Endothelial cell of umbilical vein (primary cell): ENCODE results near the gene ZIC2. TPM values are rescaled to one million over a fixed set of nuclear protein-coding genes. Genes with fewer than 3 reads are reported as not detected.

Experiments used
- BruUV-seq: library from RNA; stranded (reverse); fragments of 400-500 nt; replicated peaks from 2 replicates; lab custom pipeline; 2021; lab: Mats Ljungman, UMichigan
- CTCF ChIA-PET: fragments of 300-600, 350-600 bp; sonication (Branson Sonifier 250); formaldehyde crosslinking; loops from one replicate; lab custom pipeline; 2021; ENCODE audit warnings: antibody characterized with exemption, inconsistent platforms; lab: Charles Lee
- POLR2A ChIA-PET: fragments of 300-600, 350-600 bp; sonication (Branson Sonifier 250); formaldehyde crosslinking; loops from one replicate; lab custom pipeline; 2021; ENCODE audit warnings: antibody characterized with exemption, inconsistent platforms; lab: Charles Lee
- DNase-seq: peaks from one replicate; pipeline ENCODE4 v3.0.0-alpha.2; 2011; ENCODE audit warnings: low read depth, low spot score
- FAIRE-seq: peaks from 2 replicates; lab custom pipeline; 2011; peaks lifted over from hg19 to GRCh38; lab: Jason Lieb, UNC
- H2AFZ ChIP-seq: 2 replicates; pipeline ENCODE4 v1.6.0; 2012; ENCODE audit warnings: low read depth, low read length, control low read depth, inconsistent platforms
- H3K27ac ChIP-seq: 2 replicates; pipeline ENCODE4 v1.5.1; 2011; ENCODE audit warnings: low read depth, mild to moderate bottlenecking, control low read depth, low read length, moderate library complexity; ENCODE audit not compliant: insufficient read depth
- H3K27me3 ChIP-seq, 2 experiments: 2 replicates each; pipeline versions ENCODE4 v1.6.0 to v1.6.1; 2011; ENCODE audit warnings: low read length in 2 of 2, mixed read lengths in 1 of 2; ENCODE audit not compliant: control insufficient read depth in 2 of 2, insufficient read depth in 2 of 2
- H3K36me3 ChIP-seq, 2 experiments: 2 replicates in 1 of 2; 3 replicates in 1 of 2; pipeline ENCODE4 v1.5.1; 2011; ENCODE audit warnings: low read length in 2 of 2, mild to moderate bottlenecking in 1 of 2, moderate library complexity in 1 of 2; ENCODE audit not compliant: control insufficient read depth in 2 of 2, insufficient read depth in 2 of 2; ENCODE audit errors: extremely low read depth in 1 of 2
- H3K4me1 ChIP-seq: 3 replicates; pipeline ENCODE4 v1.5.1; 2011; ENCODE audit warnings: mild to moderate bottlenecking, low read length; ENCODE audit not compliant: control insufficient read depth, insufficient read depth; ENCODE audit errors: extremely low read depth
- H3K4me2 ChIP-seq: 2 replicates; pipeline ENCODE4 v1.6.1; 2011; ENCODE audit warnings: low read length, control low read depth, mixed read lengths; ENCODE audit not compliant: insufficient read depth
- H3K4me3 ChIP-seq, 3 experiments: fragments of 200-600 bp in 1 of 3; sonication (generic), shearing (Covaris generic) in 1 of 3; replicated peaks in 1 of 3; 2 replicates each; pipeline ENCODE4 v1.5.1; 2011 to 2016; ENCODE audit warnings: control low read depth in 3 of 3, low read length in 3 of 3, mild to moderate bottlenecking in 2 of 3, inconsistent platforms in 1 of 3, low read depth in 1 of 3, moderate library complexity in 1 of 3; ENCODE audit not compliant: insufficient read depth in 1 of 3
- H3K79me2 ChIP-seq: 2 replicates; pipeline ENCODE4 v1.6.0; 2012; ENCODE audit warnings: low read length, inconsistent platforms; ENCODE audit not compliant: control insufficient read depth, insufficient read depth
- H3K9ac ChIP-seq: replicated peaks from 2 replicates; pipeline ENCODE3; 2011; ENCODE audit warnings: low read length, control low read depth; ENCODE audit not compliant: insufficient read depth; ENCODE audit errors: extremely low read depth
- H3K9me1 ChIP-seq: replicated peaks from 3 replicates; pipeline ENCODE4 v1.6.0; 2011; ENCODE audit warnings: mild to moderate bottlenecking, low read length; ENCODE audit not compliant: control insufficient read depth, insufficient read depth; ENCODE audit errors: extremely low read depth
- H3K9me3 ChIP-seq: replicated peaks from 2 replicates; pipeline ENCODE4 v1.5.1; 2012; ENCODE audit warnings: low read length, inconsistent platforms; ENCODE audit not compliant: control insufficient read depth, insufficient read depth
- H4K20me1 ChIP-seq: replicated peaks from 2 replicates; pipeline ENCODE3; 2011; ENCODE audit warnings: mild to moderate bottlenecking, low read length; ENCODE audit not compliant: control insufficient read depth, insufficient read depth; ENCODE audit errors: extremely low read depth
- EZH2 ChIP-seq: IDR thresholded peaks from 2 replicates; pipeline ENCODE4 v1.6.1; 2012; ENCODE audit warnings: borderline replicate concordance, low read depth, mild to moderate bottlenecking, moderate library complexity, low read length, inconsistent platforms; ENCODE audit not compliant: severe bottlenecking
- FOS ChIP-seq: IDR thresholded peaks from 2 replicates; pipeline ENCODE4 v1.6.1; 2011; ENCODE audit warnings: mild to moderate bottlenecking, low read length, moderate library complexity, borderline replicate concordance; ENCODE audit not compliant: insufficient read depth
- GATA2 ChIP-seq: IDR thresholded peaks from 2 replicates; pipeline ENCODE4 v1.7.0; 2011; ENCODE audit warnings: low read depth, mild to moderate bottlenecking, moderate library complexity, mixed read lengths, low read length; ENCODE audit not compliant: insufficient read length, insufficient read depth
- JUN ChIP-seq: IDR thresholded peaks from 2 replicates; pipeline ENCODE4 v1.6.1; 2011; ENCODE audit warnings: borderline replicate concordance, low read depth; ENCODE audit not compliant: insufficient read length, insufficient read depth
- MYC ChIP-seq: IDR thresholded peaks from one replicate; pipeline ENCODE4 v1.6.1; 2011; ENCODE audit warnings: mild to moderate bottlenecking, low read depth, low read length
- POLR2A ChIP-seq: IDR thresholded peaks from 2 replicates; pipeline ENCODE4 v1.6.1; 2012; ENCODE audit warnings: low read depth, mild to moderate bottlenecking, control low read depth, low read length
- POLR2AphosphoS5 ChIP-seq: IDR thresholded peaks from 2 replicates; pipeline ENCODE4 v1.6.1; 2012; ENCODE audit warnings: low read depth, mild to moderate bottlenecking, control low read depth, low read length, moderate library complexity; ENCODE audit not compliant: insufficient read depth
- dilution Hi-C: fragments of 300-500 bp; cut with MboI; formaldehyde crosslinking; loops from one replicate; pipeline ENCODE4 v1.15.0; 2019; ENCODE audit warnings: low sequenced_read_pairs; ENCODE audit not compliant: extremely low pct_ligation_motif_present
- intact Hi-C: fragments of 100-400 bp; cut with micrococcal nuclease; formaldehyde crosslinking; loops from one replicate; pipeline ENCODE4 v1.10.0; 2022
- polyA plus RNA-seq, 4 experiments: library from polyadenylated mRNA; depleted of rRNA in 3 of 4; stranded (reverse) in 3 of 4; unstranded in 1 of 4; fragments of >200 nt; gene quantifications; 2 replicates each; pipeline versions ENCODE4 v1.2.1 to v1.2.3, GENCODE V29; 2011 to 2012; ENCODE audit warnings: missing spikeins in 1 of 4
- total RNA-seq: library from RNA; stranded (reverse); gene quantifications from 2 replicates; pipeline ENCODE4 v1.2.3, GENCODE V29; 2021
- TF ChIP-seq, protein P1 (sequence below), 2 donors: IDR thresholded peaks; 1 replicate in 1 of 2; 2 replicates in 1 of 2; pipeline ENCODE4 v1.5.1; 2011; ENCODE audit warnings: low read length in 2 of 2, mild to moderate bottlenecking in 2 of 2, moderate library complexity in 2 of 2, control low read depth in 1 of 2, inconsistent platforms in 1 of 2, low read depth in 1 of 2; ENCODE audit not compliant: insufficient read depth in 1 of 2; ENCODE audit errors: extremely low read depth in 1 of 2
- TF ChIP-seq, protein P2 (sequence below): IDR thresholded peaks from 2 replicates; pipeline ENCODE4 v1.6.1; 2011; ENCODE audit not compliant: insufficient read depth, insufficient read length

Gene ZIC2
- total and polyA plus RNA-seq, 2 donors (not counting 3 experiments of a cell fraction or from before 2014, with no cell fraction given): 0.03 TPM; not detected in 1

DNA sequence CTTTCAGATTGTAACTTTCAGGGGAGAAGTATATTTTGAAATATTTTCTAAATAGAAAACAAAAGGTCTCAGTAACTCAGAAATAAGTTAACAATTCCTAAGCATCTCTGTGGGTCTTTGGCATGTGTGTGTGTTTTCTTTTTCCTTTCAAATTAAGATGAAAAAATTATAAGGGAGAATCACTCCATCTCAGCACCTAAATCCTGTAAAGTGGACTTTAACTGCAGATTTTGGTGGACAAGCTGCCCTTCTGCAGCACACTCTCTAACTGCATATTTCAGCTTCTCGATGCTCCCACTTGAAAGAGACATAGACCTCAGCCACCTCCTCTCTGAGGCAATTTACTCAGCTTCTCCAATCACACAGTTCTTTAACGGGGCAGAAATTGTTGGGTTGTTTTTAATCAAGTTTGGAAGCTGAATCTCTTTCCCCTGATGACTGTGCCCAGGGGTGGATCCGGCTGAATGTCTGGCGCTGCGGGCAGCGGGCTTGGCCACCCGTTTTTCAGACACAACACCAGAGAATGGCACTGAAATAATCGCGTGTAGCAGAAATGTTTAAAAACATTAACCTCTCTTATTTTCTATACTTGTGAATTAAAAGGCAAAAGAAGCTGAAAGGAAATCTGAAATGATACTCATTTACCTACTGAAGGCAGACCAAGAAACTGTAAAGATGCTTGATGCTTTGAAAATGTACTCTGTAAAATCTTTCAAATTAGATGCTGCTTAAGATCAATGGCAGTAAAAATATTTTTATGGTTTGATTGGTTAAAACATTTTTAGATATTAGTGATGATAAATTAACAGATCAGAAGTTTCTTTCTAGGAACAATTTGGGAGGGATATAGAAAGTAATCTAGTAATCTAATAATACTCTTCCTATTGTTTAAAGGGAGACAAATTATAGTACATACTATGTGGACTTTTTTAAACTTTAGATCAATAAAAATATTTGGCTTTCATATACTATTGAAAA, 12.4 kb downstream of the ZIC2 start:
- ChIA-PET CTCF (no interaction called here), POLR2A (no interaction called here)
- TF ChIP-seq, protein P1, sequence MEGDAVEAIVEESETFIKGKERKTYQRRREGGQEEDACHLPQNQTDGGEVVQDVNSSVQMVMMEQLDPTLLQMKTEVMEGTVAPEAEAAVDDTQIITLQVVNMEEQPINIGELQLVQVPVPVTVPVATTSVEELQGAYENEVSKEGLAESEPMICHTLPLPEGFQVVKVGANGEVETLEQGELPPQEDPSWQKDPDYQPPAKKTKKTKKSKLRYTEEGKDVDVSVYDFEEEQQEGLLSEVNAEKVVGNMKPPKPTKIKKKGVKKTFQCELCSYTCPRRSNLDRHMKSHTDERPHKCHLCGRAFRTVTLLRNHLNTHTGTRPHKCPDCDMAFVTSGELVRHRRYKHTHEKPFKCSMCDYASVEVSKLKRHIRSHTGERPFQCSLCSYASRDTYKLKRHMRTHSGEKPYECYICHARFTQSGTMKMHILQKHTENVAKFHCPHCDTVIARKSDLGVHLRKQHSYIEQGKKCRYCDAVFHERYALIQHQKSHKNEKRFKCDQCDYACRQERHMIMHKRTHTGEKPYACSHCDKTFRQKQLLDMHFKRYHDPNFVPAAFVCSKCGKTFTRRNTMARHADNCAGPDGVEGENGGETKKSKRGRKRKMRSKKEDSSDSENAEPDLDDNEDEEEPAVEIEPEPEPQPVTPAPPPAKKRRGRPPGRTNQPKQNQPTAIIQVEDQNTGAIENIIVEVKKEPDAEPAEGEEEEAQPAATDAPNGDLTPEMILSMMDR (IDR thresholded peaks at IDR 0.05; ENCODE audit: extremely low read depth in 1 of 2, insufficient read depth in 1 of 2, low read depth in 1 of 2, low read length in 2 of 2): no peak
- TF ChIP-seq JUN: no peak
- H3K4me2 ChIP-seq: no peak overlapping the region
- intact Hi-C loops (loop anchor here (5.0 kb wide), 1 partner anchor 238 kb away; no protein-coding TSS in a partner anchor), dilution Hi-C loops (no loop called here)
- H3K79me2 ChIP-seq: no peaks in the 10 kb centered on the region
- peaks cover 93 to 99% of the 10 kb centered on the region in 2 experiments for H3K27me3 ChIP-seq
- no peak overlapping the region for H3K9ac ChIP-seq
- no peaks in the 10 kb centered on the region for H3K9me1 ChIP-seq
- no peak overlapping the region for H3K27ac ChIP-seq
- no peaks in the 10 kb centered on the region for H4K20me1 ChIP-seq
- BruUV-seq: no TSS peak
- H2AFZ ChIP-seq: no peak overlapping the region
- no peak for DNase-seq
- no peak for FAIRE-seq
- H3K4me1 ChIP-seq: no peaks in the 10 kb centered on the region
- H3K9me3 ChIP-seq: no peaks in the 10 kb centered on the region
- no peaks in the 10 kb centered on the region for H3K36me3 ChIP-seq
- no peak overlapping the region for H3K4me3 ChIP-seq

- Histone ChIP-seq H3K27me3 (peaks cover 86 to 97% of the 10 kb centered on the region in 2 experiments), H3K4me2 (no peak overlapping the region), H3K9ac (no peak overlapping the region), H3K9me1 (no peaks in the 10 kb centered on the region), H2AFZ (no peak overlapping the region), H4K20me1 (no peaks in the 10 kb centered on the region), H3K9me3 (no peaks in the 10 kb centered on the region), H3K79me2 (no peaks in the 10 kb centered on the region), H3K36me3 (no peaks in the 10 kb centered on the region), H3K27ac (no peak overlapping the region), H3K4me1 (no peaks in the 10 kb centered on the region), H3K4me3 (no peak overlapping the region)
- DNase-seq (no peak), FAIRE-seq (no peak)
- ChIA-PET CTCF (no interaction called here), POLR2A (no interaction called here)
- TF ChIP-seq JUN: no peak
- TF ChIP-seq POLR2A: no peak
- TF ChIP-seq POLR2AphosphoS5: no peak
- no peak for TF ChIP-seq FOS
- TF ChIP-seq EZH2: no peak
- TF ChIP-seq, protein P1 (IDR thresholded peaks at IDR 0.05; ENCODE audit: extremely low read depth in 1 of 2, insufficient read depth in 1 of 2, low read depth in 1 of 2, low read length in 2 of 2): no peak
- TF ChIP-seq, protein P2, sequence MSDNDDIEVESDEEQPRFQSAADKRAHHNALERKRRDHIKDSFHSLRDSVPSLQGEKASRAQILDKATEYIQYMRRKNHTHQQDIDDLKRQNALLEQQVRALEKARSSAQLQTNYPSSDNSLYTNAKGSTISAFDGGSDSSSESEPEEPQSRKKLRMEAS: no peak
- no peak for TF ChIP-seq MYC
- TF ChIP-seq GATA2: no peak
- BruUV-seq: no TSS peak
- intact Hi-C loops: loop anchor here (5.0 kb wide), 1 partner anchor 238 kb away; no protein-coding TSS in a partner anchor
- dilution Hi-C loops: no loop called here
Measured at GRCh38 chr13:99994638-99995020, 13.0 kb downstream of the ZIC2 start.
